SK-MEL-5 (cell line): ENCODE results near the gene UVRAG. TPM values are rescaled to one million over a fixed set of nuclear protein-coding genes. Genes with fewer than 3 reads are reported as not detected.

Experiments
- DNase-seq: peaks from one replicate; pipeline ENCODE4 v3.0.0-alpha.2; 2016; ENCODE audit warnings: low read depth, low spot score
- in situ Hi-C: cut with HindIII; loops from 2 replicates; pipeline ENCODE4 v1.10.0; 2016; ENCODE audit warnings: low sequenced_read_pairs, high pct_unique_total_duplicates, low pct_unique_long_range_greater_than_20kb
- total RNA-seq: library from RNA; depleted of rRNA; stranded (reverse); fragments of >200 nt; shearing (Covaris generic); gene quantifications from 2 replicates; pipeline ENCODE4 v1.2.3, GENCODE V29; 2014

Gene UVRAG
- total RNA-seq, 1 experiment from 2014 or later, result 19.2 TPM

DNA sequence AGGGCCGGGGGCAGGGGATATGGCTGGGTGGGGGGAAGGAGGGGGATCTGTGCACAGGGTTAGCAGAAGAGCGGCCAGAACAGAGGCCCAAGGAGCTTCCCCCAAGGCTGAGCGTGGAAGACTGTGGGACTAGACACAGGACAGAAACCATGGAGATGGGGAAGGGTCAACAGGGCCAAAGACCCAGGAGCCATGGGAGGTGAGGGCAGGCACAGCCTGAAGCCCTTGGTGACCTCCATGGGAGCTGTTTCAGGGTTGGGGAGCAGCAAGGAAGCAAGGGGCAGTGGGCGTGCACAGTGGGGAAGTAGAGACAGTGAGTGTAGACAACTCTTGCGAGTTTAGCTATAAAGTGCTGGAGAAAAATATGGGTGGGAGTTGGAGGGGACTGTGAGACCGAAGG lies 334.7 kb downstream of the UVRAG start:
- in situ Hi-C loops, result no loop called here
- no peak for DNase-seq

- in situ Hi-C loops, result no loop called here
- DNase-seq, result no peak
Measured at GRCh38 chr11:76150141-76150540, 335.1 kb downstream of the UVRAG start.

DNA sequence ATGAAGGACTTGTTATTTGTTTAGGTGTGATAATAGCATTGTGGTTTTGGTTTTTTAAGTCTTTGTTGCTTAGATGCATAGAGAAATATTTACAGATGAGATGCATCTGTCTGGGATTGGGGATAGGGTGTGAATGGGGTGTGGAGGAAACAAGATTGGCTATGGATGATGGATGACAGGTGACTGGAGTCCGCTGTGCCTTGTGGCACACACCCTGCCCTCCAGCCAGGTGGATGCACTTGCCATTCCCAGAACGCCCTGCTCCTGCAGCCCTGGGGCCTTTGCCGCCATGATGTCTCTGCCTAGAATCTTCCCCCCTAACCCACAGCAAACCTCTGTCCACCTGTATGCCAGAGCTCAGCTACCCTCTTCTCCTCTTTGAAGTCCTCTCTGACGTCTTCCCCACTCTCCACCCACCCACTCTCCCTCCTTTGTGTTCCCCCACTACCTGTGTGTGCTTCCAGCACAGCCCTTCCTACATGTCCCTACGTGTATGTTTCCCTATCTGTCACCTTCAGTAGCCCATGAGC lies 336.6 kb downstream of the UVRAG start:
- in situ Hi-C loops, result no loop called here
- no peak for DNase-seq

DNA sequence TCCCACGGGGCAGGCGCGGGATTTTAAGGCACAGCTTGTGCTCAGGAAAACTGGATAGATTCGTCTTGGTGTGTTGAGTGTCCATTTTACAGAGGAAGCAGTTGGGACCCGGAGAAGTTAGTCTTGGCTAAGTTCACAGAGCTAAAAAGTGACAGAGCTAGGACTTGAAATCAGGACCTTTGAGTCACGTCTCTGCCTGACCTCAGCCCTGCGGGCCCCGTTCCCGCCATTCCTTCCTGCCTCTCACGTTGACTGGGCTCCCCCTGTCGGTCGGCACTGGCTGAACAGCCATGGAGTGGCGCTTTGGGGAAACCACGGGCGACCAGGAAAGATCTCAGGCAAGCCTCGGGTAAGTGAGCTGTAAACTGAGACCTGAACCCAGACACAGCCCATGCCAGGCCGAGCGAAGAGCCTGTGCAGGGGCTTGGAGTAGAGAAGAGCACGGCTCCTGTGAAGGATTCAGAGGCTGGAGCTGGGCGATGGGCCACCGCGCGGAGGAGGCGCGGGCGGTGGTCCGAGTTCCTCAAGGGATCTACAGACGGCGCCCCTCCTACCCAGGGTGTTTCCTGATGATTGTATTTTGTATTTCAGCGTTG lies 337.2 kb downstream of the UVRAG start:
- DNase-seq, result peak; percentile 78
- in situ Hi-C loops, result no loop called here

DNA sequence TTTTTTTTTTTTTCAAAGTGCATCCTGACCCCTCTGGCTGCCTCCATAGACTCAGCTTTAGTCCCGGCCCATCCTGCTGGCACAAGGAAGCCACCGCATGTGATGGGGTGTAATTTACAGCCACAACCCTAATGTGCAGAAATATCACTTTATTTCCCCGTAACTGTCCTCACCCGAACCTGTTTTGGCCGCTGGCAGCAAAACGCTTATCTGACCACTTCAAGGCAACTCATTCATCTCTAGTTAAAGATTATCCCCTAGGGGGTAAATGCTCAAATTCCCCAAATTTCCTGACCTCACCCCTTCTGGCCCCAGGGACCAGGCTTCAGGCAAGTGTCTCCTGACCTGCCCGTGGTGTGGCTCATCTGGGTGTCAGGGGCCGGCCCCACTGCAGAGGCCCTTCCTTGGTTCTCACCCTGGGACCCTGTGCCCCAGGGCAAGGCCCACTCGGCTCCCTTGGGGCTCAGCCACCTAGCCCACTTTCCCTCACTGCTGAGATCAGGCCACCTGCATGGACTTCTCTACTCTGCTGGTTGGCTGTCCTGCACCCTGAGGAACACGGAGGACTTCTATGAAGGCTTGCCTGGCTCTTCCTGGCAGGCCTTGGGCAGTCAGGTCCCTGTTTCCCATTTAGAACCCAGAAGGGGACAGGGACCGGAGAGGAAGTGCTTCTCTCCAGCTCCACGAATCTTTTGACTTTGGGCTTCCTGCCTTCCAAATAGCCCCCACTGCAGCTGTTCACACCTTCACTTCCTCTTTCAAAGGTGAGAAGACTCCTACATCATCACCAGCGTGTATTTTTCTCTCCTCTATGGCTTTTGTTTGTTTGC lies 337.9 kb downstream of the UVRAG start:
- in situ Hi-C loops, result no loop called here

DNA sequence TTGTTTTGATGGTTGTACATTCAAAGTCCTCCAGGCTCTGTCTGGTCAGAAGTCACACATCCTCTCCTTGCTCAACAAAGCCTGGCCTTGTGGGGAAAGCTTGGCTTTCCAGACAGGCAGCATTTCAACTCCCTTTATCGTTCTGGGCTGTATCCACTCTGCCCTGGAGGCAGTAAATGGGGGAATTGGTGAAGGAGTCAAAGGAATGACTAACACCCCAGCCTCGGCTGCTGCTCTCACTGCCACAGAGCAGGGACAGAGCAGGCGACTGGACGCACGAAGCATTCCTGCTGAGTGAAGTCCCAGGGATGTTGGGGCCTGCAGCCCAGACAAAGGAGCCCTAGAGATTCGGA lies 338.5 kb downstream of the UVRAG start:
- in situ Hi-C loops, result no loop called here
- DNase-seq, result peak; percentile 75

More for the DNA sequence above, 337.9 kb downstream of the UVRAG start:
- DNase-seq, result no peak

GRCh38 chr11:76155500-76156227 lies 340.7 kb downstream of the UVRAG start:
- in situ Hi-C loops, result no loop called here
- no peak for DNase-seq

- in situ Hi-C loops, result no loop called here
- no peak for DNase-seq
Measured at GRCh38 chr11:76156971-76157427, 342.0 kb downstream of the UVRAG start.

DNA sequence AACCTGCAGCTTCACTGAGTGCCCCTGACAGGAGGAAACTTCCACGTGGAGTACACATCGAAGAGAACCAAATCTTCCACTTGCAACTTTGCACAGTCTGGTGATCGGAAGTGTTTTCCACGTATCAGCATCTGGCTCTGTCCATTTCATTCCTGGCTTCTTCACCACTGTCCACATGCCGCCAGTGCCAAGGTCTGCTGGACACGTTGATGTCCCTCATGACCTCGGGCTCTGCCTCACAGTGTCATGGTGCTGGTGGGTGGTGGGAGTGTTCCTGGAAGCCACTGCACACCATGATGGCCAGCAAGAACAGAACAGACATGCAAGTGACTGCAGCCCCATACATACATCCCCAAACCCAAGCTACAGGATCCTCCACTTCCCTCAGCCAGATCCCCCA lies 342.9 kb downstream of the UVRAG start:
- DNase-seq, result no peak
- in situ Hi-C loops, result no loop called here

- in situ Hi-C loops, result no loop called here
Measured at GRCh38 chr11:76158394-76159302, 343.6 kb downstream of the UVRAG start.

GRCh38 chr11:76159303-76159937 lies 344.4 kb downstream of the UVRAG start:
- DNase-seq, result no peak
- in situ Hi-C loops, result no loop called here

More at GRCh38 chr11:76158394-76159302, 343.6 kb downstream of the UVRAG start:
- no peak for DNase-seq

- in situ Hi-C loops, result no loop called here
- no peak for DNase-seq
Measured at GRCh38 chr11:76159983-76160661, 345.1 kb downstream of the UVRAG start.

DNA sequence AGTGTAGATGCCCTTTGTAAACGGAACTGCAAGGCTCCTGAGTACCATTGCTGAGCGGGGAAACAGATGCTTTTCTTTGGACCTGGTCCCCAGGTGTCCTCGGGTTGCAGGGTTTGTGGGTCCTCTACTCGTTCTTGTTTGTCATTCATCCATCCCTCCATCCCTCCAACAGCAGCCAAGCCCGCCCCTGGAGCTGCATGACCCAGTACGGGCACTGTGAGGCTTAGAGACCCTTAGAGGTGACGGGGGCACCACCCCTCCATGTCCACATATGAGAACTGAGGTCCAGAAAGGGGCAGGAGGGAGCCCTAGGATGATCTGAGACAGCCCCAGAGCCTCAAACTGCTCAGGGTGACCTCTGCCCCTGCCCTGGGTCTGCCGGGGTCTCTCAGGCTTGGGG lies 345.8 kb downstream of the UVRAG start:
- in situ Hi-C loops, result no loop called here
- no peak for DNase-seq

- in situ Hi-C loops, result no loop called here
- no peak for DNase-seq
Measured at GRCh38 chr11:76161261-76161961, 346.4 kb downstream of the UVRAG start.

GRCh38 chr11:76162336-76163288 lies 347.6 kb downstream of the UVRAG start:
- in situ Hi-C loops, result no loop called here

More at GRCh38 chr11:76162336-76163288, 347.6 kb downstream of the UVRAG start:
- no peak for DNase-seq
